NCI-H2107 (cell line): Measurements from ENCODE around the gene MRPL19.
A peak's percentile ranks its signal among the peaks of the same experiment; 100 is the strongest.
"Not testable (repeated sequence)": the region's sequence is repeated elsewhere in the genome, so short reads cannot be mapped to it uniquely, and the experiment has no call there.

ENCODE experiments used
- DNase-seq: peaks from one replicate; lab custom pipeline; 2025; lab: John Stamatoyannopoulos, UW

MRPL19 gene

GRCh38 chr2:75667884-75668283 is 21.3 kb downstream of the MRPL19 start:
- no peak for DNase-seq

GRCh38 chr2:75675423-75675822 is 28.8 kb downstream of the MRPL19 start:
- DNase-seq: not testable (repeated sequence)

GRCh38 chr2:75675908-75676307 is 29.3 kb downstream of the MRPL19 start:
- no peak for DNase-seq

- DNase-seq: no peak
These were observed 29.9 kb downstream of the MRPL19 start for GRCh38 chr2:75676464-75676863.

- no peak for DNase-seq
These were observed 33.0 kb downstream of the MRPL19 start for GRCh38 chr2:75679556-75679955.

GRCh38 chr2:75680402-75680801 is 33.8 kb downstream of the MRPL19 start:
- DNase-seq: no peak

GRCh38 chr2:75683430-75683829 is 36.8 kb downstream of the MRPL19 start:
- DNase-seq: not testable (repeated sequence)

GRCh38 chr2:75688196-75688595 is 41.6 kb downstream of the MRPL19 start:
- no peak for DNase-seq

GRCh38 chr2:75698918-75699317 is 52.3 kb downstream of the MRPL19 start:
- DNase-seq: no peak

GRCh38 chr2:75702593-75702992 is 56.0 kb downstream of the MRPL19 start:
- no peak for DNase-seq

- DNase-seq: no peak
These were observed 57.2 kb downstream of the MRPL19 start for GRCh38 chr2:75703589-75704287.

- no peak for DNase-seq
These were observed 59.3 kb downstream of the MRPL19 start for GRCh38 chr2:75705921-75706320.

GRCh38 chr2:75707901-75708300 is 61.3 kb downstream of the MRPL19 start:
- DNase-seq: no peak

GRCh38 chr2:75709297-75709696 is 62.7 kb downstream of the MRPL19 start:
- no peak for DNase-seq

GRCh38 chr2:75710220-75710576 is 63.6 kb downstream of the MRPL19 start:
- DNase-seq: no peak

- peak; percentile 46 for DNase-seq
These were observed 64.1 kb downstream of the MRPL19 start, which contains the start of gene GCFC2 for GRCh38 chr2:75710577-75711253. Gene GCFC2, minus strand, starts transcription at chr2:75710915. Its CDS starts 60 bp downstream, at chr2:75710855.

- not testable (repeated sequence) for DNase-seq
These were observed 65.0 kb downstream of the MRPL19 start for GRCh38 chr2:75711590-75711989.

- DNase-seq: no peak
These were observed 69.8 kb downstream of the MRPL19 start for GRCh38 chr2:75716406-75716805.

- DNase-seq: no peak
These were observed 73.0 kb downstream of the MRPL19 start for GRCh38 chr2:75719616-75720015.

- no peak for DNase-seq
These were observed 73.9 kb downstream of the MRPL19 start for GRCh38 chr2:75720525-75720924.

GRCh38 chr2:75722687-75723086 is 76.1 kb downstream of the MRPL19 start:
- no peak for DNase-seq

- DNase-seq: no peak
These were observed 82.2 kb downstream of the MRPL19 start for GRCh38 chr2:75728614-75729419.

- DNase-seq: no peak
These were observed 83.3 kb downstream of the MRPL19 start for GRCh38 chr2:75729861-75730260.
